Activated naive CD8-positive, alpha-beta T cell treated with anti-CD3 and anti-CD28 coated beads, Interleukin-2, amount 50 U/mL, for 24 hours (primary cell): Measurements from ENCODE around the gene SBF2.
"Not testable (repeated sequence)": the region's sequence is repeated elsewhere in the genome, so short reads cannot be mapped to it uniquely, and the experiment has no call there.

ENCODE experiments used
- ATAC-seq: fragments of 150-1000 bp; cut with Tn5 transposase; one replicate; pipeline ENCODE4 v1.10.0; 2021
- DNase-seq: peaks from one replicate; pipeline ENCODE4 v3.0.0; 2021
- H3K27ac Mint-ChIP-seq: one replicate; pipeline ENCODE4 v1.8.0; 2021; ENCODE audit warnings: mild to moderate bottlenecking, mixed read lengths
- H3K27me3 Mint-ChIP-seq: one replicate; pipeline ENCODE4 v1.8.0; 2021; ENCODE audit warnings: mixed read lengths
- H3K36me3 Mint-ChIP-seq: one replicate; pipeline ENCODE4 v1.8.0; 2021; ENCODE audit warnings: low read depth, mixed read lengths
- H3K4me1 Mint-ChIP-seq: one replicate; pipeline ENCODE4 v1.8.0; 2021; ENCODE audit warnings: mixed read lengths
- H3K4me3 Mint-ChIP-seq: one replicate; pipeline ENCODE4 v1.8.0; 2021; ENCODE audit warnings: mild to moderate bottlenecking, moderate library complexity, mixed read lengths
- H3K9me3 Mint-ChIP-seq: one replicate; pipeline ENCODE4 v1.8.0; 2021; ENCODE audit warnings: mixed read lengths

SBF2 gene

DNA sequence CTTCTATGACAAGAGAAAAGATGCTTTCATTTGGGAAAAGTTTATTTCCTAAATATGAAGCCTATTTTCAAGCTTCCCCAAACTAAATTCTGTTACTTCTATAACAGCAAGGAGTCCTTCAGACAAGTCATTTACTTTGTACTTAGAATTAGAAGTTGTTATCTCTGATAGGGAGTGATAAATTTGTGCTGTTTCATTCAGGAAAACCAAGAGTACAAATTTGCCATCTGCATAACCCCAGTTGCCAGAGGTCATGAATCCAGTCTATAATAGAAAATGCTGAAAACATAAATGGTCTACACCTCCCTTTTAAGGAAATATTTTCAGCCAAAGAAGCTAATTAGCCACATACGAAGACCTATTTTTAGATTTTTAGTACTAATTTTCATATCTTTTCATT, 61.3 kb downstream of the SBF2 start:
- ATAC-seq (no peak), DNase-seq (no peak)
- Mint-ChIP-seq H3K4me1 (no peaks in the 10 kb centered on the region), H3K36me3 (peaks cover 3% of the 10 kb centered on the region), H3K27me3 (no peaks in the 10 kb centered on the region), H3K9me3 (no peaks in the 10 kb centered on the region), H3K27ac (no peak overlapping the region), H3K4me3 (no peak overlapping the region)

DNA sequence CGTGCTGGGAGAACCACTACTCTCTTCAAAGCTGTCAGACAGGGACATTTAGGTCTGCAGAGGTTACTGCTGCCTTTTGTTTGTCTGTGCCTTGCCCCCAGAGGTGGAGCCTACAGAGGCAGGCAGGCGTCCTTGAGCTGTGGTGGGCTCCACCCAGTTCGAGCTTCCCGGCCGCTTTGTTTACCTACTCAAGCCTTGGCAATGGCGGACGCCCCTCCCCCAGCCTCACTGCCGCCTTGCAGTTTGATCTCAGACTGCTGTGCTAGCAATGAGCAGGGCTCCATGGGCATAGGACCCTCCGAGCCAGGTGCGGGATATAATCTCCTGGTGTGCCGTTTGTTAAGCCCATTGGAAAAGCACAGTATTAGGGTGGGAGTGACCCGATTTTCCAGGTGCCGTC, 62.2 kb downstream of the SBF2 start:
- H3K27me3 Mint-ChIP-seq, H3K27ac Mint-ChIP-seq, ATAC-seq, H3K9me3 Mint-ChIP-seq, H3K4me1 Mint-ChIP-seq, H3K4me3 Mint-ChIP-seq, H3K36me3 Mint-ChIP-seq, DNase-seq: not testable (repeated sequence)

GRCh38 chr11:10225553-10225952, 68.5 kb downstream of the SBF2 start:
- no peaks in the 10 kb centered on the region for H3K9me3 Mint-ChIP-seq
- H3K4me3 Mint-ChIP-seq: no peak overlapping the region
- H3K36me3 Mint-ChIP-seq: no peaks in the 10 kb centered on the region
- H3K4me1 Mint-ChIP-seq: peaks cover 2% of the 10 kb centered on the region
- no peak overlapping the region for H3K27ac Mint-ChIP-seq
- no peaks in the 10 kb centered on the region for H3K27me3 Mint-ChIP-seq
- no peak for DNase-seq
- ATAC-seq: no peak

- Mint-ChIP-seq H3K27me3 (no peaks in the 10 kb centered on the region), H3K4me1 (peaks cover 2% of the 10 kb centered on the region), H3K27ac (no peak overlapping the region), H3K9me3 (peaks cover 7% of the 10 kb centered on the region), H3K4me3 (no peak overlapping the region), H3K36me3 (peaks cover 5% of the 10 kb centered on the region)
- DNase-seq: no peak
- no peak for ATAC-seq
Measured at GRCh38 chr11:10222399-10222798, 71.6 kb downstream of the SBF2 start.

DNA sequence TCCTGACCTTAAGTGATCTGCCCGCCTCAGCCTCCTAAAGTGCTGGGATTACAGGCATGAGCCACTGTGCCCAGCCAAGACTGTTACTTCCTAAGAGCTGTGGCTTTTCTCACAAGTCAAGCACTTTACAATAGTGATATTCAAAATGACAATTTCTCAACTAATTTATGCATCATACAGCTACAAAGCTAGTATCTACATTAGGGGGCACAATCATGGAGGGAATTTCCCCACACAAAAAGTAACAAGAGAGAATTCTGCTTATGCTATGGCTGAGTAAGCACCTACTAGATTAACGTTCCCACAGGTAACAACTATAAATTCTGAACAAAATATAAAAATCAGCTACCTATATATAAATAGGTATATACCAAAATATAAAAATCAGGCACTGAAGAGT, 72.7 kb downstream of the SBF2 start:
- Mint-ChIP-seq H3K36me3 (peaks cover 5% of the 10 kb centered on the region), H3K27ac (no peak overlapping the region), H3K9me3 (peaks cover 7% of the 10 kb centered on the region), H3K27me3 (no peaks in the 10 kb centered on the region), H3K4me3 (no peak overlapping the region), H3K4me1 (peaks cover 2% of the 10 kb centered on the region)
- no peak for DNase-seq
- ATAC-seq: no peak

DNA sequence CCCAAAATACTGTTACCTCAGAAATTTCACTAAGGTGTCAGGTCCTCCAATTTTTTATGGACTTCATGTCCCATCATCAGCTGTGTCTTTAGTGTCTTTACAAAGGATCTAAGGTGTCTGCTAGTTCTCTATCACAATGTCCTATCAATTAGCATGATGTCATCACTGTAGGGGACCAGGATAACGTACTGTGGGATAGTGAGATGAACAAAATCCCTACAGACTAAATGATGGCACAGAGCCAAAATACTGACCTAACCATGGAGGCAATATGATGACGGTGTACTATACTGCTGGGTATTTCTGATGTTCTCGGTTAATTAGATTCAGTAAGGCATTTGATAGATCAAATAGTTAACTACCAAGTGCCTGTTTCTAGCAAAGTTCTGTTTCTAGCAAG, 82.5 kb downstream of the SBF2 start:
- Mint-ChIP-seq H3K4me1 (no peaks in the 10 kb centered on the region), H3K4me3 (no peak overlapping the region), H3K27ac (no peak overlapping the region), H3K27me3 (no peaks in the 10 kb centered on the region), H3K36me3 (no peaks in the 10 kb centered on the region), H3K9me3 (no peaks in the 10 kb centered on the region)
- ATAC-seq: no peak
- no peak for DNase-seq

DNA sequence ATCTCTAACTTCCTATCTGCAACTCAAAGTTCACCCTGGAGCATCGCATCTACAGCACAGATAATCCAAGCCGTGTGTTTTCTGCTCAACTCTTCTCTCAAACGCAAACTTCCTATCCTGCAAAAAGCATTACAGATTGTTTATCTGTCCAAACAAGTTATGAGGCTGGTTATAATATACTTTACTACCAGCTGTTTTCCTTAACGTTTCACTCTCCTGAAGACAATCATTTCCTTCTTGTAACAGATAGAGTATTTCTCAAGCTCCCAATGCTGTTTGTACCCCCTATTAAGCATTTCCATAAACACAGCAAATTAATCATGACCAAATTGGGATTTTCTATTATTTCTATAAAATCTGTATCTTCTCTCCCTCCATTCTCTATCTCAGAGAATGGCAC, 84.7 kb downstream of the SBF2 start:
- ATAC-seq (no peak), DNase-seq (no peak)
- H3K27me3 Mint-ChIP-seq: no peaks in the 10 kb centered on the region
- H3K36me3 Mint-ChIP-seq: no peaks in the 10 kb centered on the region
- H3K9me3 Mint-ChIP-seq: no peaks in the 10 kb centered on the region
- no peak overlapping the region for H3K27ac Mint-ChIP-seq
- H3K4me1 Mint-ChIP-seq: no peaks in the 10 kb centered on the region
- no peak overlapping the region for H3K4me3 Mint-ChIP-seq

DNA sequence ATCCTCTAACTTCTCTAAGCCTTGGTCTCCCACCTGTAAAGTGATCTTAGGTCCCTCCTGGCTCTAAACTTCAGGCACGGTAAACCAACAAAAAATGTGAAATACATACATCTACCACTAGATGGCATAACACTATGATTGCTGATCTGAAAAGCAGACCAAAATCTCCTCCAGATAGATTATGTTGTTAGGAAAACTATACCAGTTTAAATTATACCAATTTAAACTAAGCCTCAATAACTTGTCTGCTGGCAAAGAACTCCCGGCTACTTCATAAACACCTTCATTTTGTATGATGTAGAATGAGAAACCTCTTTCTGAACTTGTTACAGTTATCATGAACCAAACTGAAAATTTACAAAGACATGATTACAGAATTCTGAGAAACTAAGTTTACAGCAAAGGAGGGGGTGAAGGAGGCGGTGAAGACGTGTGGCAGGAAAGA, 85.9 kb downstream of the SBF2 start:
- Mint-ChIP-seq H3K27ac (no peak overlapping the region), H3K4me3 (no peak overlapping the region), H3K36me3 (peaks cover 2% of the 10 kb centered on the region), H3K9me3 (peaks cover 10% of the 10 kb centered on the region), H3K27me3 (no peaks in the 10 kb centered on the region), H3K4me1 (no peaks in the 10 kb centered on the region)
- ATAC-seq (no peak), DNase-seq (no peak)

- H3K27ac Mint-ChIP-seq: no peak overlapping the region
- H3K4me1 Mint-ChIP-seq: no peaks in the 10 kb centered on the region
- ATAC-seq (no peak), DNase-seq (no peak)
- H3K9me3 Mint-ChIP-seq: peaks cover 14% of the 10 kb centered on the region
- H3K36me3 Mint-ChIP-seq: peaks cover 8% of the 10 kb centered on the region
- H3K4me3 Mint-ChIP-seq: no peak overlapping the region
- no peaks in the 10 kb centered on the region for H3K27me3 Mint-ChIP-seq
Measured at GRCh38 chr11:10205928-10206327, 88.1 kb downstream of the SBF2 start.

- peaks cover 8% of the 10 kb centered on the region for H3K36me3 Mint-ChIP-seq
- no peaks in the 10 kb centered on the region for H3K27me3 Mint-ChIP-seq
- H3K9me3 Mint-ChIP-seq: peaks cover 14% of the 10 kb centered on the region
- ATAC-seq (no peak), DNase-seq (no peak)
- H3K27ac Mint-ChIP-seq: no peak overlapping the region
- H3K4me1 Mint-ChIP-seq: no peaks in the 10 kb centered on the region
- H3K4me3 Mint-ChIP-seq: no peak overlapping the region
Measured at GRCh38 chr11:10204021-10204420, 90.0 kb downstream of the SBF2 start.

DNA sequence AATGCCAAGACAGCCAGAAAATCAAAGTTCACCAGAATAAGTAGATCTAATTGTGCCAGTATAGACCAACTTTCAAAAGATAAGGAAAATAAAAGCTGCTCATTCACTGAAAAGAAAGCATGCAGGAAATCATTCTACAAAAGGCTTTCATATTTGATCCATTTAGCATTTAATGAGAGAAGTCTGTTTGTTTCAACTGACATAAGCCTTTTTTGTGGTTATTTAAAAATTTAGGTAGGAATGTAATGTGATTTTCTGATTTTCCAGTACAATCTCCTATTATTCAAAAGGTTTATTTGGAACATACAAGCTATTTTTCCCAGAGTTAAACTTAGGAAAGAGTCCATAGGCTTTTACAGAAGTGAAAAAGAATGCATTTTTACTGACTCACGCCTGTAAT, 92.7 kb downstream of the SBF2 start:
- no peaks in the 10 kb centered on the region for H3K4me1 Mint-ChIP-seq
- peaks cover 14% of the 10 kb centered on the region for H3K9me3 Mint-ChIP-seq
- H3K36me3 Mint-ChIP-seq: peaks cover 8% of the 10 kb centered on the region
- no peak for DNase-seq
- no peak for ATAC-seq
- H3K27me3 Mint-ChIP-seq: no peaks in the 10 kb centered on the region
- H3K4me3 Mint-ChIP-seq: no peak overlapping the region
- H3K27ac Mint-ChIP-seq: no peak overlapping the region

DNA sequence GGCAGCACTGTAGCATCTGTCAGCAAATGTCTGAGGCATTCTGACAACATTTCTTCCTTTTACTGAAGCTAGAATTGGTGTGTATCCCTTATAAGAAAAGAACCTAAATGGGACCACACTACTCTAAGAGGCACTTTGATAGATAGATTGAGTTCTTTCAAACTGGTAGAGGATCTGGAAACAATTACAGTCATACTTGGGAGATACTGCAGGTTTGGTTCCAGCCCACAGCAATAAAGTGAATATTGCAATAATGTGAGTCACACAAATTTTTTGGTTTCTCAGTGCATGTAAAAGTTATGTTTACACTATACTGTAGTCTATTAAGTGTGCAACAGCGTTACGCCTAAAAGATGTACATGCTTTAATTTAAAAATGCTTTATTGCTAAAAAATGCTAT, 96.9 kb downstream of the SBF2 start:
- H3K4me3 Mint-ChIP-seq: no peak overlapping the region
- no peaks in the 10 kb centered on the region for H3K4me1 Mint-ChIP-seq
- DNase-seq: no peak
- ATAC-seq: no peak
- no peaks in the 10 kb centered on the region for H3K9me3 Mint-ChIP-seq
- no peak overlapping the region for H3K27ac Mint-ChIP-seq
- H3K36me3 Mint-ChIP-seq: peaks cover 2% of the 10 kb centered on the region
- H3K27me3 Mint-ChIP-seq: no peaks in the 10 kb centered on the region

- H3K9me3 Mint-ChIP-seq: no peaks in the 10 kb centered on the region
- no peaks in the 10 kb centered on the region for H3K4me1 Mint-ChIP-seq
- ATAC-seq (no peak), DNase-seq (no peak)
- H3K27ac Mint-ChIP-seq: no peak overlapping the region
- H3K4me3 Mint-ChIP-seq: no peak overlapping the region
- no peaks in the 10 kb centered on the region for H3K27me3 Mint-ChIP-seq
- no peaks in the 10 kb centered on the region for H3K36me3 Mint-ChIP-seq
Measured at GRCh38 chr11:10192036-10192435, 102.0 kb downstream of the SBF2 start.

DNA sequence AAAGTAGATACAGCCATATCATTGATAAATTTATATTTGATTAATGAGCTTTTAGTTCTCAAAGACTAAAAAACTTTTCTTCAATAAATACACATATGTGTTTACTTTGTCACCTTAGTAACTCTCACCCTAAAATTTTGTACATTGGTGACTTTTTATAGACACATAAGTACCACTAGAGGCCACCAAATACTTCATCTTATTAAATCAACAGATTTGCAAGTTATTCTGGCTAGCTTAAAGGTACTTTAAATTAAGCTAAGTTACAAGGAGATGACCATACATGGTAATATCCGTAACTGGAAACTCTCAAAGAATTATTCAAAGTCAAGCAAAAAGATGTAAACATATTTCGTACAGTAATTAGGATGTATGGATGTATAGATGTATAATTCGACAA, 112.2 kb downstream of the SBF2 start:
- Mint-ChIP-seq H3K36me3 (no peaks in the 10 kb centered on the region), H3K4me1 (no peaks in the 10 kb centered on the region), H3K27me3 (no peaks in the 10 kb centered on the region), H3K9me3 (no peaks in the 10 kb centered on the region), H3K27ac (no peak overlapping the region), H3K4me3 (no peak overlapping the region)
- DNase-seq (no peak), ATAC-seq (no peak)

DNA sequence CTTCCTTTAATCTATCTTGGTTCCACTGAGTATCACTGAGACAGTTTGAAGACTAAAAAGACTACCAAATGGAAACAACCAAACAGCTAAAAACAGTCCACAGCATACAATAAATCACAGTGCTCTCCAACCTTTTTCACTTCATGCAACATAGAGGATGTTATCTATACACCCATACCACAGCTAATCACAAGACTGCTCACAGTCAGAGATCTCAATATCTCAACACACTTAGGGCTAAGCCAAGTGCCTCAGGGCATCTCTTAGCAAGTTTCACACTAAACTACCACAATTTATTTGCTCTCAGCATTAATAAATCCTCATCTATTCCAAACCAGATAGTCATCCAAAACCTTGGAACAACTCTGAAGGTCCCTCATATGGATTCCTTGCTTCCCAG, 129.4 kb downstream of the SBF2 start:
- Mint-ChIP-seq H3K36me3 (no peaks in the 10 kb centered on the region), H3K27me3 (no peaks in the 10 kb centered on the region), H3K27ac (no peak overlapping the region), H3K4me1 (no peaks in the 10 kb centered on the region), H3K4me3 (no peak overlapping the region), H3K9me3 (no peaks in the 10 kb centered on the region)
- DNase-seq (no peak), ATAC-seq (no peak)

DNA sequence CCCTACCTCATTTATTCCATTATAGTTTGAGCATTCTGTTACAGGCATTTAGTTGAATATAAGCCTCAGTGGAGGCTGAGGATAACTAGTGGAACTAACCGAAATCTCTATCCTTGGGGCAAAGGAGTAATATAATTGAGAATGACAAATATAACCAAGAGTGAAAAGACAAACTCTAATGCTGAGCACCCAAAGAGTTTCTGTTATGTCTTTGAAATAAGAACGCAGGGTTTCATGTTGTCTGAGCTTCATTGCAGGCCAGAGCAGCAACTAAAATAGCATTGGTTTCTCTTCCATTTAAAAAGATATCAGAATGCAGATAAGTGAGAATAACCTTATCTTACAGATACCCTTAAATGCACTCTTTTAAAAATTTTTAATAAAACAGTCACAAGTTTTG, 131.8 kb downstream of the SBF2 start:
- Mint-ChIP-seq H3K27me3 (no peaks in the 10 kb centered on the region), H3K9me3 (peaks cover 17% of the 10 kb centered on the region), H3K27ac (no peak overlapping the region), H3K36me3 (no peaks in the 10 kb centered on the region), H3K4me3 (no peak overlapping the region), H3K4me1 (no peaks in the 10 kb centered on the region)
- no peak for DNase-seq
- no peak for ATAC-seq
